HFF-Myc (cell line): ENCODE data around the gene IMMP2L.
"Not testable (repeated sequence)": the region's sequence is repeated elsewhere in the genome, so short reads cannot be mapped to it uniquely, and the experiment has no call there.

Source experiments
- DNase-seq: peaks from one replicate; pipeline ENCODE4 v3.0.0-alpha.2; 2011; ENCODE audit warnings: low read depth; ENCODE audit errors: extremely low read depth
- H3K4me3 ChIP-seq: replicated peaks from 2 replicates; pipeline ENCODE4 v1.5.1; 2011; ENCODE audit warnings: low read depth, mild to moderate bottlenecking, control low read depth, low read length
- CTCF ChIP-seq: IDR thresholded peaks from 2 replicates; pipeline ENCODE4 v1.5.1; 2012; ENCODE audit warnings: mild to moderate bottlenecking, low read depth, low read length, control low read depth; ENCODE audit errors: missing control alignments

IMMP2L gene

GRCh38 chr7:111262293-111263116 is 299.8 kb downstream of the IMMP2L start:
- DNase-seq = no peak
- TF ChIP-seq CTCF = no peak
- H3K4me3 ChIP-seq = no peak overlapping the region

GRCh38 chr7:111261496-111261895 is 300.8 kb downstream of the IMMP2L start:
- TF ChIP-seq CTCF = no peak
- no peak overlapping the region for H3K4me3 ChIP-seq
- no peak for DNase-seq

GRCh38 chr7:111259991-111260390 is 302.3 kb downstream of the IMMP2L start:
- no peak for DNase-seq
- H3K4me3 ChIP-seq = no peak overlapping the region
- TF ChIP-seq CTCF = no peak

GRCh38 chr7:111256391-111256790 is 305.9 kb downstream of the IMMP2L start:
- TF ChIP-seq CTCF = no peak
- no peak for DNase-seq
- H3K4me3 ChIP-seq = no peak overlapping the region

GRCh38 chr7:111255576-111255975 is 306.7 kb downstream of the IMMP2L start:
- DNase-seq = no peak
- TF ChIP-seq CTCF = no peak
- H3K4me3 ChIP-seq = no peak overlapping the region

GRCh38 chr7:111251365-111251764 is 310.9 kb downstream of the IMMP2L start:
- DNase-seq = not testable (repeated sequence)

GRCh38 chr7:111249807-111250206 is 312.5 kb downstream of the IMMP2L start:
- H3K4me3 ChIP-seq, DNase-seq: not testable (repeated sequence)

More at GRCh38 chr7:111251365-111251764, 310.9 kb downstream of the IMMP2L start:
- H3K4me3 ChIP-seq = not testable (repeated sequence)
